Activated CD4-positive, alpha-beta T cell treated with anti-CD3 and anti-CD28 coated beads for 48 hours (primary cell): ENCODE results near the gene C3orf20.

Source experiments
- DNase-seq: peaks from one replicate; pipeline ENCODE4 v3.0.0-alpha.2; 2020

C3orf20 gene

GRCh38 chr3:14761866-14762265 is 86.9 kb downstream of the C3orf20 start:
- DNase-seq: no peak

DNA sequence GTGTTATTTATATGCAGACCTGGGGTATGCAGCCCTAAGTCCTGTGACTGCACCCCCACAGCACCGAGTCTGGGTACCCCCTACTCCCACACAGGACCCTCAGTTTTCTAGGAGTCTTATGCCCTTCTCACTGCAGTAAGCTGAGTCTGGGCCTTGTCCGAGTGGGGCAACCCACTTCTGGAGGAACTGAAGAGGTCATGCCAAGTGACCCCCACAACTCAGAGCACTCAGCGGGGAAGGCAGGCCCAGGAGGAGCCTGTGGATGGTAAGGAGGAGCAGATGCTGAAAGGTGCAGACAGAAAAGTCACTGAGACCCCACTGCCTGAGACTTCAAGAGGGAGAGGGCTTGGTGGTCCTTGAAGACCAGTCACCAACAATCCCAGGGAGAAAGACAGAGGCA is 87.8 kb downstream of the C3orf20 start:
- DNase-seq: no peak

GRCh38 chr3:14764331-14765059 is 89.6 kb downstream of the C3orf20 start:
- DNase-seq: no peak

DNA sequence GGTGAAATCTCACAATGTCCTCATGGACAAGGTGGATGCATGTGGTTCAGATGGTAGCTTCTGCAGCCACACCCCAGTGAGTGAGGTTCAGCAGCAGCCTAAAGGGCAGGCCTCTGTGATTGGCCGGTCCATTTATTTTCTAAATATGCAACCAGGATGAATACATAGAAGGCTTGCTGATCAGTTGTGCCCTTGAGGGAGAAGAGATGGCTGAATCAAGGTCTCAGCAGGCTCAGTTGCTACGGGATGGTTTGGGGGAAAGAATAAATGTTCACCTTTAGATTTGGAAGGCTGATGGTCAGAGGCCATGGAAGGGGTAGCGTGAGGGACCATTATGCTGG is 90.1 kb downstream of the C3orf20 start:
- no peak for DNase-seq

DNA sequence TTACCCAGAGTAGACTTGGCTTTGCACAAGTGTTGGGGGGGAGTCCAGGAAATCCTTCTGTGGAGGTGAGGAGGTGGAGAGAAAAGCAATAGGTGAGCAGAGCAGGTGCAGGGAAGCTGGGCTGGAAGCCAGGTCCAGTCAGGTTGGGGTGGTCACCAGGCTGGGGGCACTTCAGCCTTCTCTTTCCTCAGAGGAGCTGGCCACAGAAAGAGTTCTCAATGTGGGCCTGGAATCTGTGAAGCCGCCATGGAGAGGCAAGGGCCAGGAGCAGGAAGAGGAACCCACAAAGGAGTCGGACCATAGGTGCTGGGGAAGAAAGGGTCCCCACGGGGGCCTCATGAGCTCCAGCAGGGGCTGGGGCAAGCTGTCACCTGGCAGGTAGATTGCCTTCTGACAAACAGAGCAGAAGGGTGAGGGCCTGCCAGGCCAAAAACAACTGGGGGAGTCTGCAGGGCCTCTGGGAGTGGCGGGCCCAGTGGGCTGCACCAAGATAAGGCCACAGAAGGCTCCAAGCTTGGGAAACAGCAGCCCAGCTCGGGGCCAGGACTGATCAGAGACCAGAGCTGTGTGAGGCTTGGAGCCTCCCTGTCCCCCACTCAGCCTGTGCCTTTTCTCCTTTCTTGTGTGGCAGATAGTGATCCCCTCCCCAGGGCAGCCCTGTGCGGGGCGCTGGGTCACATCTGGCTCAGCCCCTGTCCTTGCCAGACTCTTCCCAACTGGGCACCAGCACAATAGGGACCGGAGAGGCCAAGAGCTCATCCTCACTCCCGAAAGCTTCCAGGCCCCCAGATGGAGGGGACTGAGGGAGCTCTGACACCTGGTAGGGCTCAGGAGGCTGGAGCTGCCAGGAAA is 90.9 kb downstream of the C3orf20 start:
- no peak for DNase-seq

- DNase-seq: no peak
These were observed 91.7 kb downstream of the C3orf20 start for GRCh38 chr3:14766428-14767244.

GRCh38 chr3:14767245-14768051 is 92.5 kb downstream of the C3orf20 start:
- no peak for DNase-seq

- DNase-seq: no peak
These were observed 93.3 kb downstream of the C3orf20 start for GRCh38 chr3:14768182-14768790.

DNA sequence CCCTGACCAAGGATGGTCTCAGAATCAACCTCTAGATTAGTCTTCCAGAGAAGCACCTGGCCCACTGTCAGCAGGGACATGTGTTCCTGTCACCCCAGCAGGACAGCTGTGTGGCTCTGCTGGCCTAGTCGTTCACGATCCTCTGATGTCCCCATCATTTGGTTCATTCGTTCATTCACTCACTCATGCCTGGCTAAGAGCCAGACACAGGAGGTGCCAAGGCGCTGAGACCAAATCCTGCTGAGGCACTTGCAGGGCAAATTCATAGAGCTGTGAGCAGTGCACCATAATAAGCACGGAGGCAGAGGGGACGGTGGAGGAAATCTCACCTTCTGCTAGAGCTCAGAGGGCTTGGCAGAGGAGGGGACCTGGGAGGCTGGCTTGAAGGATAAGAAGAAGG is 93.9 kb downstream of the C3orf20 start:
- no peak for DNase-seq

- DNase-seq: no peak
These were observed 94.8 kb downstream of the C3orf20 start for GRCh38 chr3:14769544-14770325.

DNA sequence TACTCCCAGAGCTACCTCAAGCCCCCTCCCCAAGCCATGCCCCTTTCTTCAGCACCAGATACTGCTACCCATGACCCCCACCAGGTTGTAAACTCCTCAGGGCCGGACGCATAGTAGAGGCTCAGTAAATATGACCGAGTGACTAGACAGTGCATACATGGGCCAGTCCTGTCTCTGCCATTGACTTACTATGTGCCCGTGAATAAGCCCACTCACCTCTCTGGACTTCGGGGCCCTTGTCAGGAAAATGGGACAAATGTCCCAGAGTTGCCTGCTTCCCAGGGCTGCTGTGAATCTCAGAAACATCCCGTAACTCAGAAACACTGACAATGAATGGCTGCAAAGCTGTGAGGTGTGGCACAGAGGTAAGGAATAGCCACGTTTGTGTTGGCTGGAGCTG is 95.7 kb downstream of the C3orf20 start:
- no peak for DNase-seq

DNA sequence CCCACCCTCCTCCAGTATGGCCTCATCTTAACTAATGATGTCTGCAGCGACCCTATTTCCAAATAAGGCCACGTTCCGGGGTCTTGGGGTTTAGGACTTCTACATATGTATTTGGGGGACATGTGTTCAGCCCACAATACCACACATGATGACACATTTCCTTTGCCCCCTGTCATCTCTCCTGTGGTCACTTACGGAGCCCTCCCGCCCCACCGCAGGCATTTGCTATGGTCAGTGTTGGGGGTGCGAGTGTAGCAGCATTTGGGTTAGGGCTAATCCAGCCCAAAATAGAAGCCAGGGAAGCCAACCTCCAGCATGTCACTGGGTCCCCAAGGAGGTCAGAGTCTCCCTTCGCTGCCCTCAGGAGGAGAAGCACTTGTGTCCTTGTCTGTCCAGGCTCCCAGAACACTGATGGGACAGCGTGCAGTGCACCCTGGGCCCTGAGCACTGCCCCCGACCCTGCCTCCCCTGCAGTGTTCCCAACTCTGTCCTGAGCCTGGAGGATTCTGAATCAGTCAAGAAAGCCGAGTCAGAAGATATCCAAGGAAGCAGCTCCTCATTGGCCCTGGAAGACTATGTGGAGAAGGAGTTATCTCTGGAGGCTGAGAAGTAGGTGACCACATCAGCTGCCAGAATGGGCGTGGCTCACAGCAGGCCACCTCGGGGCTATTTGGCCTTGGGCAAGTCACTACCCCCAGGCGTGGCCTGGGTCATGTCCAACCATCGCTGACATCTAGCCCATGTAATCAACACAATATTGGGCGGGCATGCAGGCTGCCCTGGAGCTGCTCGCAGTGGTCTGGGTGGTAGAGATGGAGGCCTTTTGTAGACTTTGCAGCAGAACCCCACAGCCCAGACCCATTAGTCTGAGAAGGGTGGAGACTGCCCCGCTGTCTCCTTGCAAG is 96.9 kb downstream of the C3orf20 start:
- DNase-seq: no peak

DNA sequence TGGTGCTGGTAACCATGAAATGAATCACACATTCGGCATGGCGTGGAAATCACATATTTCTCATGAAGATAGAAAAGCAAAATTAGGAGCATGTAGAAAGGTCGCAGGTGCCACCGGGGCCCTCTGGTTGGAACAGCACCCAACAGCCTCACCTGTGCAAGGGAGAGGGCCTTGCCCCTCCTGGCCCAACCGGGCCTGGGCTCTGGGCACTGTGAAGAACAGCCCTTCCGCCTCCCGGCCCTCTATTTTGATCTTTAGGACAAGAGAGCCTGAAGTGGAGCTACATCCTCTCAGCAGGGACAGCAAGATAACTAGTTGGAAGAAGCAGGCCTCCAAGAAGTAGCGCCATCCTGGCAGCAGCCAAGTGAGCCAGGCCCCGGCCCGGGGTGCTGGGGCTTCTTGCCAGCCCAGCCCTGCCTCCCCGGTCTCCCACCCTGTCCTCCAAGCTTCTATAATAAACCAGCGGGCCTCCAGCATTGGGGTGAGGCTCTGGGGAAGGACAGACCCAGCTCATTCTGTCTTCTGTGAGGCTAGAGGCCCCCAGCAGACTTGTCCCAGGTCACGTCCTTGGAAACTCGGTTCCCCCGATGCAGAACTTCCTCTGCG is 97.7 kb downstream of the C3orf20 start:
- DNase-seq: no peak

DNA sequence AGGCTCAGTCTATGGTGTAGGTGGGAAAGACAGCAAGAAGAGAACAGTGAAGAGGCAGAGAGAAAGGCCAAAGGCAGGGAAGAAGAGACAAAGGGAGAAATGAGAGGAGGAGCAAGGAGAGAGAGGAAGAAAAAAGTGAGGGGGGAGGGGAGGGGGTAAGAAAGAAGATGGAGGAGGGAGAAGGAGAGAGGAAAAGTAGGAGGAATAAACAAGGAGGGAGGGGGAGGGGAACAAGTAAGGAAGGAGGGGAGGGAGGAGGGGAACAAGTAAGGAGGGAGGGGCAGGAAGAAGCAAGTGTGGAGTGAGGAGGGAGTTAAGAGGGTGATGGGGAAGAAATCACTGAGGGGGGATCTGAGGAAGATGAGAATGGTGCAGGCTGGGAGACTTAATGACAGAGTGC is 98.3 kb downstream of the C3orf20 start:
- no peak for DNase-seq

DNA sequence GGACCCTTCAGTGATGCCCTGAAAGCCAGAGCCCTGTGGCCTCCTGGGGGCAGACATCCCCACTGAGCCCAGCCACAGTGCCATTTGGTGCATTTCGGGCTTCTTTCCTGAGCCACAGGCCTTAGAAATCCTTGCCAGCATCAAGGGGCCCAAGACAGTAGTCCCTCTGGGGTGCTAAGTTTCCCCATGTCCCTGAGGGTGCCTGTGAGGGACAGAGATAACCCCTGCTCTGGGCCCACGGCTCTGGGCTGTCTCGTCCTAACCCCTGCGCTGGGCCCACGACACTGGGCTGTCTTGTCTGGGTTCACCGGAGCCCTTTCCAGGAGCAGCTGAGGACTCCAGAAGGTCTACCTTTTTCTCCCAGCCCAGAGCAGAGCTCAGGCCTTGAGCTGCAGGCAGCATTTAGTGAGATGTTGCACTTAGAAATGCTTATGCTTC is 98.8 kb downstream of the C3orf20 start:
- no peak for DNase-seq

DNA sequence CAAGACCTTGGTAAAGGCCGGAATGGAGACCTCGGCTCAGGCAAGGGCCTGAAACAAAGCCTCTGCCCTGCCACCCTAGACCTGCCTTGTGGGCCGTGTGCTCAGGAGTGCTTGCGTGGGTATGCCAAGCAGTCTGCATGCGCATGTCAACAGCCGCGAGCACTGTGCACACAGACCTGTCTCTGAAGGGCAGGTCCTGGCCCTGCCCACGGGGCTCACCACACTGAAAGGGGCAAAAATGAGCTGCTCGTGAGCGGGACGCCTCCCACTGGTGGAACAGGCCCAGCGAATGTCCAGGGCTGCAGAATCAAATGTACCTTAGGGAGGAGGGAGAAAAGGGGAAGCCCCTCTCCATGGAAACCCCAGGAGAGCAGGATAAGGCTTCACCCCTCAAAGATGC is 99.5 kb downstream of the C3orf20 start:
- DNase-seq: no peak

DNA sequence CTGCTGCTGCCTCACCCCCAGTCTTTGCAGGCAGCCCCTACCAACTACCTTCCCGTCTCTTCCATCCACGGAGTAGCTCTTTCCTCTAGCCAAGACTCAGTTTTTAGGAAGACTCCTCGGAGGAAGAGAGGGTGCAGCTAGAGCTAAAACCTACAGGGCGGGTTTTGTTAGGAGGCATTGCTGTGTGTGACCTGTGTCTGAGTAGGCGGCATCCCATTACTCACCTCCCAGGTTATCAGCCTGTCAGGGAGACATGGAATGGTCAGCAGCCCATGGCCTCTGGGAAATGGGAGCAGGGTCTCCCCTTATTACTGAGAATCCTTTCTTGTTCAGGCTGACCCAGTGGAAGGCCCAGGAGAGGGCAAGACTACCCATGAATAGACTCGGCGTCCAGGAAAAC is 100.1 kb downstream of the C3orf20 start:
- DNase-seq: no peak

GRCh38 chr3:14775563-14775962 is 100.6 kb downstream of the C3orf20 start:
- DNase-seq: no peak

DNA sequence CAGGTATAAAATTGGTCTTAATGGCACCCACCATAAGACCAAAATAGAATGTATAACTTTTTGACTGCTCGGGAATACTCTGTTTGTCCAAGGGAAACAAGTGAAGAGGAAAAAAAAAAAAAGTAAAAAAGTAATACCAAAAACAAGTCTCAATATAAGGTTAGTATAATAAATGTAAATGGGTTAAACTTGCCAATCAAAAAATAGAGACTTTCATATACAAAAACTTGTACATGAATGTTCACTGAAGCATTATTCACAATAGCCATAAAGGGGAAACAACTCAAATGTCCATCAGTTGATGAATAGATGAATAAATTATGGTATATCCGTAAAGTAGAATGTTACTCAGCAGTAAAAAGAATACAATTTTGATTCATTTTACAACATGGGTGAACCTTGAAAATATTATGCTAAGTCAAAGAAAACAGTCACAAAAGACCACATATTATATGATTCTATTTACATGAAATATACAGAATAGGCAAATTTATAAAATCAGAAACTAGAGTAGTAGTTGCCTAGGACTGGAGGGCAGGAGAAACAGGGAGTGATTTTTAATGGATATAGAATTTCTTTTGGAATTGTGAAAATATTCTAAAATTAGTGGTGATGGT is 104.2 kb downstream of the C3orf20 start:
- no peak for DNase-seq
